HEK293 (cell line): ENCODE data around the gene SELENBP1.

Experiments
- GLI4 ChIP-seq: fragments of 450-650 bp; formaldehyde crosslinking; IDR thresholded peaks from 2 replicates; pipeline ENCODE4 v1.5.1; 2016; ENCODE audit warnings: missing biosample characterization, missing genetic modification characterization
- YY1 ChIP-seq: fragments of 450-650 bp; formaldehyde crosslinking; IDR thresholded peaks from 2 replicates; pipeline ENCODE4 v1.5.1; 2018; ENCODE audit warnings: missing biosample characterization, missing genetic modification characterization
- ZBTB8A ChIP-seq: fragments of 450-650 bp; formaldehyde crosslinking; IDR thresholded peaks from 2 replicates; pipeline ENCODE4 v1.5.1; 2016; ENCODE audit warnings: missing biosample characterization, missing genetic modification characterization
- ZNF10 ChIP-seq: fragments of 450-650 bp; formaldehyde crosslinking; IDR thresholded peaks from 2 replicates; pipeline ENCODE4 v1.5.1; 2017; ENCODE audit warnings: missing biosample characterization, missing genetic modification characterization
- ZNF311 ChIP-seq: fragments of 450-650 bp; formaldehyde crosslinking; IDR thresholded peaks from 2 replicates; pipeline ENCODE4 v1.5.1; 2017; ENCODE audit warnings: missing biosample characterization, missing genetic modification characterization, borderline replicate concordance
- ZNF660 ChIP-seq: fragments of 450-650 bp; IDR thresholded peaks from 2 replicates; pipeline ENCODE4 v1.5.1; 2018; ENCODE audit warnings: missing biosample characterization, mild to moderate bottlenecking, missing genetic modification characterization
- ZNF837 ChIP-seq: fragments of 450-650 bp; formaldehyde crosslinking; IDR thresholded peaks from 2 replicates; pipeline ENCODE4 v1.5.1; 2016; ENCODE audit warnings: missing biosample characterization, missing genetic modification characterization
- TF ChIP-seq, protein P1 (sequence below): fragments of 450-650 bp; formaldehyde crosslinking; IDR thresholded peaks from 2 replicates; pipeline ENCODE4 v1.5.1; 2016; ENCODE audit warnings: missing biosample characterization, missing genetic modification characterization
- TF ChIP-seq, protein P2 (sequence below): fragments of 450-650 bp; formaldehyde crosslinking; IDR thresholded peaks from 2 replicates; pipeline ENCODE4 v1.5.1; 2016; ENCODE audit warnings: missing biosample characterization, missing genetic modification characterization
- TF ChIP-seq, protein P3 (sequence below): fragments of 450-650 bp; formaldehyde crosslinking; conservative IDR thresholded peaks from 2 replicates; pipeline ENCODE4 v1.5.1; 2016; ENCODE audit warnings: low read depth, missing biosample characterization, missing genetic modification characterization
- TF ChIP-seq, protein P4 (sequence below): fragments of 450-650 bp; formaldehyde crosslinking; IDR thresholded peaks from 2 replicates; pipeline ENCODE4 v1.5.1; 2016; ENCODE audit warnings: missing biosample characterization, missing genetic modification characterization

DNA sequence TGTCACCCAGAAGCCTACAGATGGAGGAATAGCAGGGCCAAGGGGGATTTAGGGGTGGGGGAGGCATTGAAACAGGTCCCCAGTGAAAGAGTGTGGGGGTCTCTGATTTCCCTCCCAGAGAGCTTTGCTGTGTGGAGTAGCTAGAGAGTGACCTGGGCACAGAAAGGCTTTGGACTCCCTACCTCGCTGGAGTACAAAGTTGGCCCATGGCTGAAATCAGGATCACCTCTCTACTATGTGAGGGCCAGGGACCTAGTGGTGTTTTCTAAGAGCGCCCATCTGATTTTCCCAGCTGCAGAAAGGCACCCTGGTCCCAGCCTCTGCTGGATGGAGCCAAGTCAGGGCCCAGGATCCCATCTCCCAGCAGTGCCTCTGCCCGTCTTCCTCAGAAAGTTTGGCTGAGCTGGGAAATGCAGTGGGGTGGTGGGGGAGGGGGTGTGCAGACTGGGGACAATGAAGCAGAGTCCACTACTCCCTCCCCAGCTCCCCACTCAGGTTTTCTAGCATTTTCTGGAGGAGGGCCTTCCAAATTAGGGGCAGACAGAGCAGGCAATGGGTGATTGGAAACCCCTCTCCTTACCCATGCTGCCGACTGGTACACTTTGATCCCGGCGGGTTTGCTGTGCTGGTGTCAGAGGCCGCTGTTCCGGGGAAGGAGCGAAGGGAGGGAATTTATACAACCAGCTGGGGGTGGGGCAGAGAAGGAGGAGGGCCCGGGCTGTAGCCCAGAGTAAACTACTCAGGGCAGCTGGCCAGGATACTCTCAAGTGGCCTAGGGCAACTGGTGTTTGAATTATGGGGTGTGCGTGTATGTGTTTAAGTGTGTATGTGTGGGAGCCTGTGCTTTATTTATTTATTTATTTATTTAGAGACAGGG is at the start of gene SELENBP1:
- TF ChIP-seq YY1 (tag by site-specific recombination), result no peak
- TF ChIP-seq, protein P1, sequence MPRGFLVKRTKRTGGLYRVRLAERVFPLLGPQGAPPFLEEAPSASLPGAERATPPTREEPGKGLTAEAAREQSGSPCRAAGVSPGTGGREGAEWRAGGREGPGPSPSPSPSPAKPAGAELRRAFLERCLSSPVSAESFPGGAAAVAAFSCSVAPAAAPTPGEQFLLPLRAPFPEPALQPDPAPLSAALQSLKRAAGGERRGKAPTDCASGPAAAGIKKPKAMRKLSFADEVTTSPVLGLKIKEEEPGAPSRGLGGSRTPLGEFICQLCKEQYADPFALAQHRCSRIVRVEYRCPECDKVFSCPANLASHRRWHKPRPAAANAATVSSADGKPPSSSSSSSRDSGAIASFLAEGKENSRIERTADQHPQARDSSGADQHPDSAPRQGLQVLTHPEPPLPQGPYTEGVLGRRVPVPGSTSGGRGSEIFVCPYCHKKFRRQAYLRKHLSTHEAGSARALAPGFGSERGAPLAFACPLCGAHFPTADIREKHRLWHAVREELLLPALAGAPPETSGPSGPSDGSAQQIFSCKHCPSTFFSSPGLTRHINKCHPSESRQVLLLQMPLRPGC (tag by site-specific recombination), result no peak
- no peak for TF ChIP-seq ZNF837 (tag by site-specific recombination)
- TF ChIP-seq ZNF311 (tag by site-specific recombination), result no peak
- TF ChIP-seq, protein P2, sequence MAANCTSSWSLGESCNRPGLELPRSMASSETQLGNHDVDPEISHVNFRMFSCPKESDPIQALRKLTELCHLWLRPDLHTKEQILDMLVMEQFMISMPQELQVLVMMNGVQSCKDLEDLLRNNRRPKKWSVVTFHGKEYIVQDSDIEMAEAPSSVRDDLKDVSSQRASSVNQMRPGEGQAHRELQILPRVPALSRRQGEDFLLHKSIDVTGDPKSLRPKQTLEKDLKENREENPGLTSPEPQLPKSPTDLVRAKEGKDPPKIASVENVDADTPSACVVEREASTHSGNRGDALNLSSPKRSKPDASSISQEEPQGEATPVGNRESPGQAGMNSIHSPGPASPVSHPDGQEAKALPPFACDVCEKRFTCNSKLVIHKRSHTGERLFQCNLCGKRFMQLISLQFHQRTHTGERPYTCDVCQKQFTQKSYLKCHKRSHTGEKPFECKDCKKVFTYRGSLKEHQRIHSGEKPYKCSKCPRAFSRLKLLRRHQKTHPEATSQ (tag by site-specific recombination), result no peak
- TF ChIP-seq, protein P3, sequence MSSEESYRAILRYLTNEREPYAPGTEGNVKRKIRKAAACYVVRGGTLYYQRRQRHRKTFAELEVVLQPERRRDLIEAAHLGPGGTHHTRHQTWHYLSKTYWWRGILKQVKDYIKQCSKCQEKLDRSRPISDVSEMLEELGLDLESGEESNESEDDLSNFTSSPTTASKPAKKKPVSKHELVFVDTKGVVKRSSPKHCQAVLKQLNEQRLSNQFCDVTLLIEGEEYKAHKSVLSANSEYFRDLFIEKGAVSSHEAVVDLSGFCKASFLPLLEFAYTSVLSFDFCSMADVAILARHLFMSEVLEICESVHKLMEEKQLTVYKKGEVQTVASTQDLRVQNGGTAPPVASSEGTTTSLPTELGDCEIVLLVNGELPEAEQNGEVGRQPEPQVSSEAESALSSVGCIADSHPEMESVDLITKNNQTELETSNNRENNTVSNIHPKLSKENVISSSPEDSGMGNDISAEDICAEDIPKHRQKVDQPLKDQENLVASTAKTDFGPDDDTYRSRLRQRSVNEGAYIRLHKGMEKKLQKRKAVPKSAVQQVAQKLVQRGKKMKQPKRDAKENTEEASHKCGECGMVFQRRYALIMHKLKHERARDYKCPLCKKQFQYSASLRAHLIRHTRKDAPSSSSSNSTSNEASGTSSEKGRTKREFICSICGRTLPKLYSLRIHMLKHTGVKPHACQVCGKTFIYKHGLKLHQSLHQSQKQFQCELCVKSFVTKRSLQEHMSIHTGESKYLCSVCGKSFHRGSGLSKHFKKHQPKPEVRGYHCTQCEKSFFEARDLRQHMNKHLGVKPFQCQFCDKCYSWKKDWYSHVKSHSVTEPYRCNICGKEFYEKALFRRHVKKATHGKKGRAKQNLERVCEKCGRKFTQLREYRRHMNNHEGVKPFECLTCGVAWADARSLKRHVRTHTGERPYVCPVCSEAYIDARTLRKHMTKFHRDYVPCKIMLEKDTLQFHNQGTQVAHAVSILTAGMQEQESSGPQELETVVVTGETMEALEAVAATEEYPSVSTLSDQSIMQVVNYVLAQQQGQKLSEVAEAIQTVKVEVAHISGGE (tag by site-specific recombination), result peak; percentile 31; the same call in 1 of the 2 replicates
- peak; percentile 80 for TF ChIP-seq ZNF10 (tag by site-specific recombination)
- TF ChIP-seq ZBTB8A (tag by site-specific recombination), result peak; percentile 57
- TF ChIP-seq, protein P4, sequence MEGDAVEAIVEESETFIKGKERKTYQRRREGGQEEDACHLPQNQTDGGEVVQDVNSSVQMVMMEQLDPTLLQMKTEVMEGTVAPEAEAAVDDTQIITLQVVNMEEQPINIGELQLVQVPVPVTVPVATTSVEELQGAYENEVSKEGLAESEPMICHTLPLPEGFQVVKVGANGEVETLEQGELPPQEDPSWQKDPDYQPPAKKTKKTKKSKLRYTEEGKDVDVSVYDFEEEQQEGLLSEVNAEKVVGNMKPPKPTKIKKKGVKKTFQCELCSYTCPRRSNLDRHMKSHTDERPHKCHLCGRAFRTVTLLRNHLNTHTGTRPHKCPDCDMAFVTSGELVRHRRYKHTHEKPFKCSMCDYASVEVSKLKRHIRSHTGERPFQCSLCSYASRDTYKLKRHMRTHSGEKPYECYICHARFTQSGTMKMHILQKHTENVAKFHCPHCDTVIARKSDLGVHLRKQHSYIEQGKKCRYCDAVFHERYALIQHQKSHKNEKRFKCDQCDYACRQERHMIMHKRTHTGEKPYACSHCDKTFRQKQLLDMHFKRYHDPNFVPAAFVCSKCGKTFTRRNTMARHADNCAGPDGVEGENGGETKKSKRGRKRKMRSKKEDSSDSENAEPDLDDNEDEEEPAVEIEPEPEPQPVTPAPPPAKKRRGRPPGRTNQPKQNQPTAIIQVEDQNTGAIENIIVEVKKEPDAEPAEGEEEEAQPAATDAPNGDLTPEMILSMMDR (tag by site-specific recombination), result no peak; the same call in 1 of the 2 replicates
- TF ChIP-seq ZNF660, result peak; percentile 72; the same call in 1 of the 2 replicates
- no peak for TF ChIP-seq GLI4 (tag by site-specific recombination)
